Activated CD4-positive, alpha-beta T cell treated with anti-CD3 and anti-CD28 coated beads, Interleukin-2, amount 10 ng/mL, durations not matched to agents 7 days and 5 days (primary cell): ENCODE measurements around the gene TTYH1. TPM values are rescaled to one million over a fixed set of nuclear protein-coding genes. Genes with fewer than 3 reads are reported as not detected.
A peak's percentile ranks its signal among the peaks of the same experiment; 100 is the strongest.
"Not testable (repeated sequence)": the region's sequence is repeated elsewhere in the genome, so short reads cannot be mapped to it uniquely, and the experiment has no call there.

Source experiments
- CTCF ChIA-PET: fragments of 350-600 bp; sonication (Branson Sonifier 250); formaldehyde crosslinking; loops from one replicate; lab custom pipeline; 2021; ENCODE audit warnings: antibody characterized with exemption; lab: Charles Lee
- POLR2A ChIA-PET: fragments of 350-600 bp; sonication (Branson Sonifier 250); formaldehyde crosslinking; loops from one replicate; lab custom pipeline; 2021; ENCODE audit warnings: antibody characterized with exemption; lab: Charles Lee
- DNase-seq: peaks from one replicate; pipeline ENCODE4 v3.0.0-alpha.2; 2020
- H3K27ac Mint-ChIP-seq: one replicate; pipeline ENCODE4 v1.8.0; 2021; ENCODE audit warnings: mild to moderate bottlenecking, moderate library complexity, mixed read lengths
- H3K27me3 Mint-ChIP-seq: one replicate; pipeline ENCODE4 v1.8.0; 2021; ENCODE audit warnings: mixed read lengths
- H3K36me3 Mint-ChIP-seq: one replicate; pipeline ENCODE4 v1.8.0; 2021; ENCODE audit warnings: low read depth, mixed read lengths
- H3K4me1 Mint-ChIP-seq: one replicate; pipeline ENCODE4 v1.8.0; 2021; ENCODE audit warnings: mixed read lengths
- H3K4me3 Mint-ChIP-seq: one replicate; pipeline ENCODE4 v1.8.0; 2021; ENCODE audit warnings: mild to moderate bottlenecking, moderate library complexity, mixed read lengths
- H3K9me3 Mint-ChIP-seq: one replicate; pipeline ENCODE4 v1.8.0; 2021; ENCODE audit warnings: mixed read lengths
- total RNA-seq, 2 experiments: library from RNA; stranded (reverse); gene quantifications; one replicate each; pipeline ENCODE4 v1.2.3, GENCODE V29; 2021

TTYH1 gene
- total RNA-seq, 2 experiments from 2014 or later = 0.72 to 1.2 TPM

- Mint-ChIP-seq H3K27ac (no peak overlapping the region), H3K36me3 (peaks cover 6% of the 10 kb centered on the region), H3K4me1 (peaks cover 16% of the 10 kb centered on the region), H3K9me3 (no peaks in the 10 kb centered on the region), H3K27me3 (no peaks in the 10 kb centered on the region), H3K4me3 (no peak overlapping the region)
- ChIA-PET CTCF (no interaction called here), POLR2A (no interaction called here)
- DNase-seq = no peak
Observed at GRCh38 chr19:54436628-54437252, 21.5 kb downstream of the TTYH1 start.

- H3K27me3 Mint-ChIP-seq = no peaks in the 10 kb centered on the region
- ChIA-PET POLR2A (no interaction called here), CTCF (interaction anchor here (0.8 to 2.5 kb wide), 3 partner anchors 9 to 51 kb away, joined by 4 to 9 read pairs (median 6); partner anchors contain the start of gene LENG8)
- peaks cover 18% of the 10 kb centered on the region for H3K36me3 Mint-ChIP-seq
- peak; percentile 43 for DNase-seq
- H3K27ac Mint-ChIP-seq = peak overlapping the region; percentile 25
- H3K4me3 Mint-ChIP-seq = no peak overlapping the region
- H3K9me3 Mint-ChIP-seq = no peaks in the 10 kb centered on the region
- H3K4me1 Mint-ChIP-seq = peaks cover 17% of the 10 kb centered on the region
Observed at GRCh38 chr19:54439174-54439851, 24.0 kb downstream of the TTYH1 start.

- no peak overlapping the region for H3K4me3 Mint-ChIP-seq
- no peak overlapping the region for H3K27ac Mint-ChIP-seq
- POLR2A ChIA-PET = no interaction called here
- H3K27me3 Mint-ChIP-seq = no peaks in the 10 kb centered on the region
- H3K4me1 Mint-ChIP-seq = peaks cover 10% of the 10 kb centered on the region
- peaks cover 24% of the 10 kb centered on the region for H3K36me3 Mint-ChIP-seq
- no peak for DNase-seq
- H3K9me3 Mint-ChIP-seq = no peaks in the 10 kb centered on the region
- CTCF ChIA-PET = interaction anchor here (2.5 kb wide), 1 partner anchor 8 kb away, joined by 9 read pairs; the partner anchor contains the start of gene LENG8
Observed at GRCh38 chr19:54440641-54441040, 25.4 kb downstream of the TTYH1 start.

GRCh38 chr19:54444737-54445136 is 29.5 kb downstream of the TTYH1 start:
- Mint-ChIP-seq H3K9me3 (no peaks in the 10 kb centered on the region), H3K4me1 (peaks cover 21% of the 10 kb centered on the region), H3K27me3 (no peaks in the 10 kb centered on the region), H3K4me3 (no peak overlapping the region), H3K36me3 (peaks cover 33% of the 10 kb centered on the region), H3K27ac (no peak overlapping the region)
- CTCF ChIA-PET = no interaction called here
- DNase-seq = no peak
- POLR2A ChIA-PET = no interaction called here

GRCh38 chr19:54446349-54446748 is 31.1 kb downstream of the TTYH1 start:
- peaks cover 37% of the 10 kb centered on the region for H3K4me1 Mint-ChIP-seq
- H3K27ac Mint-ChIP-seq, POLR2A ChIA-PET, H3K27me3 Mint-ChIP-seq, H3K9me3 Mint-ChIP-seq, H3K4me3 Mint-ChIP-seq, DNase-seq: not testable (repeated sequence)
- CTCF ChIA-PET = interaction anchor here (0.6 kb wide), 1 partner anchor 21 kb away, joined by 3 read pairs; no protein-coding TSS in a partner anchor
- H3K36me3 Mint-ChIP-seq = peaks cover 42% of the 10 kb centered on the region

- Mint-ChIP-seq H3K27me3 (no peaks in the 10 kb centered on the region), H3K4me1 (peaks cover 44% of the 10 kb centered on the region), H3K4me3 (peak overlapping the region; percentile 95), H3K27ac (peak overlapping the region; percentile 99), H3K9me3 (no peaks in the 10 kb centered on the region), H3K36me3 (peaks cover 53% of the 10 kb centered on the region)
- CTCF ChIA-PET = interaction anchor here (0.6 to 1.2 kb wide), 6 partner anchors 8 to 1254 kb away, joined by 3 to 9 read pairs (median 3); partner anchors contain the start of gene MBOAT7
- POLR2A ChIA-PET = interaction anchor here (0.6 to 1.3 kb wide), 5 partner anchors 10 to 211 kb away, joined by 3 to 12 read pairs (median 4); partner anchors contain the start of gene LENG9
- peak; percentile 34 for DNase-seq
Observed at GRCh38 chr19:54448040-54448773, 32.9 kb downstream of the TTYH1 start.

GRCh38 chr19:54448774-54449700 is 33.8 kb downstream of the TTYH1 start, which contains the start of gene LENG8:
Gene LENG8 (plus strand): TSS chr19:54449199. CDS start chr19:54451345, 2,146 bp downstream.
- H3K36me3 Mint-ChIP-seq = peaks cover 52% of the 10 kb centered on the region
- peak within 1 kb of the TSS; percentile 95 for H3K4me3 Mint-ChIP-seq
- POLR2A ChIA-PET = interaction anchor here (0.6 to 1.3 kb wide), 6 partner anchors 10 to 210 kb away, joined by 3 to 12 read pairs (median 4); partner anchors contain the start of gene LENG9
- H3K9me3 Mint-ChIP-seq = no peaks in the 10 kb centered on the region
- H3K4me1 Mint-ChIP-seq = peaks cover 44% of the 10 kb centered on the region
- peak; percentile 97 for DNase-seq
- H3K27ac Mint-ChIP-seq = peak within 1 kb of the TSS; percentile 99
- H3K27me3 Mint-ChIP-seq = no peaks in the 10 kb centered on the region
- CTCF ChIA-PET = interaction anchor here (0.6 to 1.2 kb wide), 4 partner anchors 9 to 1253 kb away, joined by 3 to 9 read pairs (median 3); partner anchors contain the start of gene MBOAT7

- H3K27ac Mint-ChIP-seq = peak overlapping the region; percentile 99
- H3K27me3 Mint-ChIP-seq = no peaks in the 10 kb centered on the region
- POLR2A ChIA-PET = no interaction called here
- peaks cover 44% of the 10 kb centered on the region for H3K4me1 Mint-ChIP-seq
- CTCF ChIA-PET = no interaction called here
- peak overlapping the region; percentile 95 for H3K4me3 Mint-ChIP-seq
- H3K36me3 Mint-ChIP-seq = peaks cover 47% of the 10 kb centered on the region
- no peaks in the 10 kb centered on the region for H3K9me3 Mint-ChIP-seq
- no peak for DNase-seq
Observed at GRCh38 chr19:54449701-54450069, 34.4 kb downstream of the TTYH1 start.

GRCh38 chr19:54451331-54451871 is 36.1 kb downstream of the TTYH1 start:
- Mint-ChIP-seq H3K27ac (peak overlapping the region; percentile 36), H3K4me3 (peak overlapping the region; percentile 95), H3K36me3 (peaks cover 49% of the 10 kb centered on the region), H3K4me1 (peaks cover 40% of the 10 kb centered on the region), H3K9me3 (no peaks in the 10 kb centered on the region), H3K27me3 (no peaks in the 10 kb centered on the region)
- ChIA-PET CTCF (interaction anchor here (2.0 kb wide), 1 partner anchor 11 kb away, joined by 8 read pairs; no protein-coding TSS in a partner anchor), POLR2A (no interaction called here)
- no peak for DNase-seq

GRCh38 chr19:54451997-54452396 is 36.7 kb downstream of the TTYH1 start:
- H3K27ac Mint-ChIP-seq = no peak overlapping the region

GRCh38 chr19:54452626-54453025 is 37.4 kb downstream of the TTYH1 start:
- peaks cover 30% of the 10 kb centered on the region for H3K4me1 Mint-ChIP-seq
- no peaks in the 10 kb centered on the region for H3K27me3 Mint-ChIP-seq
- H3K4me3 Mint-ChIP-seq = no peak overlapping the region
- no peak for DNase-seq
- H3K9me3 Mint-ChIP-seq = no peaks in the 10 kb centered on the region
- CTCF ChIA-PET = interaction anchor here (0.7 to 1.4 kb wide), 2 partner anchors 11 to 15 kb away, joined by 3 to 4 read pairs; partner anchors contain the start of gene LENG9
- H3K36me3 Mint-ChIP-seq = peaks cover 54% of the 10 kb centered on the region
- no peak overlapping the region for H3K27ac Mint-ChIP-seq
- POLR2A ChIA-PET = no interaction called here

More at GRCh38 chr19:54451997-54452396, 36.7 kb downstream of the TTYH1 start:
- no peaks in the 10 kb centered on the region for H3K9me3 Mint-ChIP-seq
- peaks cover 50% of the 10 kb centered on the region for H3K36me3 Mint-ChIP-seq
- peak overlapping the region; percentile 95 for H3K4me3 Mint-ChIP-seq
- no peak for DNase-seq
- H3K27me3 Mint-ChIP-seq = no peaks in the 10 kb centered on the region
- peaks cover 36% of the 10 kb centered on the region for H3K4me1 Mint-ChIP-seq
- ChIA-PET CTCF (interaction anchor here (0.7 to 2.0 kb wide), 2 partner anchors 10 to 14 kb away, joined by 3 to 8 read pairs; no protein-coding TSS in a partner anchor), POLR2A (no interaction called here)
